AG04450 (cell line): ENCODE measurements around the gene MEGF6. TPM values are rescaled to one million over a fixed set of nuclear protein-coding genes. Genes with fewer than 3 reads are reported as not detected.
"Not testable (repeated sequence)": the region's sequence is repeated elsewhere in the genome, so short reads cannot be mapped to it uniquely, and the experiment has no call there.

Experiments used
- CTCF ChIA-PET: fragments of 300-600, 350-600 bp; formaldehyde crosslinking; extraction: SDS; loops from one replicate; lab custom pipeline; 2022; ENCODE audit warnings: antibody characterized with exemption, inconsistent platforms; lab: Charles Lee
- POLR2A ChIA-PET: fragments of 350-600 bp; formaldehyde crosslinking; extraction: SDS; loops from one replicate; lab custom pipeline; 2021; ENCODE audit warnings: antibody characterized with exemption, inconsistent platforms; lab: Yijun Ruan, JAX
- DNase-seq: peaks from one replicate; pipeline ENCODE4 v3.0.0-alpha.2; 2011; ENCODE audit warnings: low read depth, low spot score
- H3K27ac ChIP-seq: one replicate; pipeline ENCODE4 v1.5.1; 2012; ENCODE audit warnings: low read depth, low read length, control low read depth
- H3K27me3 ChIP-seq: one replicate; pipeline ENCODE4 v1.6.0; 2012; ENCODE audit warnings: low read length; ENCODE audit not compliant: control insufficient read depth, insufficient read depth
- H3K4me3 ChIP-seq: 2 replicates; pipeline ENCODE4 v1.5.1; 2011; ENCODE audit warnings: mild to moderate bottlenecking, low read depth, low read length, control low read depth
- H3K9me3 ChIP-seq: 2 replicates; pipeline ENCODE4 v1.5.1; 2012; ENCODE audit warnings: low read length; ENCODE audit not compliant: control insufficient read depth, insufficient read depth
- polyA plus RNA-seq: library from polyadenylated mRNA; depleted of rRNA; stranded (reverse); fragments of >200 nt; gene quantifications from 2 replicates; pipeline ENCODE4 v1.2.3, GENCODE V29; 2011
- TF ChIP-seq, protein P1 (sequence below): IDR thresholded peaks from 2 replicates; pipeline ENCODE4 v1.5.1; 2011; ENCODE audit warnings: low read depth, low read length, control low read depth, inconsistent platforms

The MEGF6 gene
- polyA plus RNA-seq, 1 experiment = 0.45 TPM

DNA sequence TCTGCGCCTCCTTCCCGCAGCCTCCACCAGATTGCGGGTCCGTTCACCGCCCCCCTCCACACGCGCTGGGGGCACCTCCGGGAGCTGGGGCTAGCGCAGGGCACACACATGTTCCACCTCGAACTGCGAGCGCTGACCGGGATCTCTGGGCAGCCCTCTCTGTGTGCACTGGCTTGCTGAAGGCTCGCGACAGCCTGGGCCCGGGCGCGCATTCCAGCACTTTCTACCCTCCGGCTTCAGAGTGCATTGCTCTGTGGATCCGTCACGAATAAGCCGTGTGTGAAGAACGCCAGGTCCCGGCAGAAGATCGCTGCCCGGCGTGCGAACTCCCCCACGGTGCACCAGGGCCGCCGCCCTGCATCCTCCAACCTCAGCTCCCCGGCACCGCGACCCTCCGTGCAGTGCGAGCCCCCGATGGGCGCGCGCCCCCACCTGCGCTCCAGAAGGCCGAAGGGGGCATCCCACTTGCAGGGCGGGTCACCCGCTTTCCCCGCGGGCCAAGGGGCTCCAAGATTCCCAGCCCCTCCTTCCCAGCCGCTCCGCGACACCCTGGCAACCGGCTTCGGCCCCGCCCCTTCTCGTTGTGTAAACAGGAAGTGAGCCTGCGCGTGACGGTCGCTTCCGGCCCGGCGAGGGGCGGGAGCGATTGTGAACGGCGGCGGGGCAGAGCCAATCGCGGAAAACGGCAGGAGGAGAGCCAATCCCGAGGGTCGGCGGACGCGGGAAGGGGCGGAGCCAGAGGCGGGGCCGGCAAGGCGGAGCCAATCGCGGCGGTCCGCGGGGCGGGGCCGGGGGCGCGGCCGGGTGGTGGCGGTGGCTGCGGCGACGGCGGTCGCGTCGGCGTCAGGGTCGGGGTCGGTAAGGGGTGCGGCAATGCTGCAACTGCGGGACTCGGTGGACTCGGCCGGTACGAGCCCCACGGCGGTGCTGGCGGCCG lies 13.2 kb upstream of the MEGF6 start, which contains the start of gene TPRG1L:
Gene TPRG1L, plus strand, starts transcription at position 816 of the 937 bp plus-strand sequence. Its CDS starts 58 bp downstream, at position 874.
- Histone ChIP-seq H3K27ac (peak within 1 kb of the TSS; percentile 21), H3K27me3 (no peaks in the 10 kb centered on the region), H3K9me3 (no peaks in the 10 kb centered on the region; the same call in 1 of the 2 replicates), H3K4me3 (peak within 1 kb of the TSS; percentile 88)
- ChIA-PET CTCF (interaction anchor here (6.4 kb wide), 1 partner anchor 171 kb away, joined by 64 read pairs; no protein-coding TSS in a partner anchor), POLR2A (no interaction called here)
- TF ChIP-seq, protein P1, sequence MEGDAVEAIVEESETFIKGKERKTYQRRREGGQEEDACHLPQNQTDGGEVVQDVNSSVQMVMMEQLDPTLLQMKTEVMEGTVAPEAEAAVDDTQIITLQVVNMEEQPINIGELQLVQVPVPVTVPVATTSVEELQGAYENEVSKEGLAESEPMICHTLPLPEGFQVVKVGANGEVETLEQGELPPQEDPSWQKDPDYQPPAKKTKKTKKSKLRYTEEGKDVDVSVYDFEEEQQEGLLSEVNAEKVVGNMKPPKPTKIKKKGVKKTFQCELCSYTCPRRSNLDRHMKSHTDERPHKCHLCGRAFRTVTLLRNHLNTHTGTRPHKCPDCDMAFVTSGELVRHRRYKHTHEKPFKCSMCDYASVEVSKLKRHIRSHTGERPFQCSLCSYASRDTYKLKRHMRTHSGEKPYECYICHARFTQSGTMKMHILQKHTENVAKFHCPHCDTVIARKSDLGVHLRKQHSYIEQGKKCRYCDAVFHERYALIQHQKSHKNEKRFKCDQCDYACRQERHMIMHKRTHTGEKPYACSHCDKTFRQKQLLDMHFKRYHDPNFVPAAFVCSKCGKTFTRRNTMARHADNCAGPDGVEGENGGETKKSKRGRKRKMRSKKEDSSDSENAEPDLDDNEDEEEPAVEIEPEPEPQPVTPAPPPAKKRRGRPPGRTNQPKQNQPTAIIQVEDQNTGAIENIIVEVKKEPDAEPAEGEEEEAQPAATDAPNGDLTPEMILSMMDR = no peak
- DNase-seq = peak; percentile 84

DNA sequence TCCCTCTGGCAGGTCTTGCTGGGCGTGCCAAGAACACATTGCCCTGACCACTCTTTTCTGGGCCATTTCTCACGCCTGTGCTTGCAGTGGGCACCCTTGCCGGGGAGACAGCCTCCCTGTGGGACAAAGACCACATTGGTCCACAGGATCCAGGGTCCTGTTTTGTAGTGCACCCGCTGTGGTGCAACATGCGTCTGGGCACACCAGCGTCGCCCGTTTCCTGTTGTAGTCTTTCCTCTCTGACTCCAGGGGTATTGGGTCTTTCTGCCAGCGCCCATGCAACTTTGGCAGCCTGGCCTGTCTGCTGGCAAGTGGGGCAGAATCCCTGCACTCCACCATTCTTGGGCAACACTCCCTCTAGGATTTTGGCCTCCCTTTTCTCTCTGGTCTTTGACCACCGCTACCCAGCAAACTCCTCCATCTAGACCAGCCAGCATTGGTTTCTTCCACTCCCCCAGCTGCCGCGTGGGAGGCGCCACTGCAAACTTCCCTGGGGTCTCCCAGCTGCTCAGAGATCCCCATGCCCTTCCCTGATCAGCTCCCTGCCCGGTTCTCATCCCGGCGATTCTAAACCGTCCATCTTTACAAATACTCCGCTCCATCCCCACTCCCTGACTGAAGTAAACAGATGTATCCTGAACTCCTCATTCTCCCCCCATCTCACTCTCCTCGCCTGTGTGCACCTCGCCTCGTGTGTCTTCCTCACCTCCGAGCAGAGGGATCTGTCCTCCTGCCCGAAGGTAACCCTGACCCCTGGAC lies 12.3 kb upstream of the MEGF6 start:
- DNase-seq = no peak
- TF ChIP-seq, protein P1 = no peak
- ChIA-PET CTCF (interaction anchor here (0.9 to 6.4 kb wide), 2 partner anchors 35 to 171 kb away, joined by 4 to 64 read pairs; no protein-coding TSS in a partner anchor), POLR2A (no interaction called here)
- Histone ChIP-seq H3K27ac (no peak overlapping the region), H3K27me3 (no peaks in the 10 kb centered on the region), H3K9me3 (no peaks in the 10 kb centered on the region; the same call in 1 of the 2 replicates), H3K4me3 (peak overlapping the region; percentile 88)

DNA sequence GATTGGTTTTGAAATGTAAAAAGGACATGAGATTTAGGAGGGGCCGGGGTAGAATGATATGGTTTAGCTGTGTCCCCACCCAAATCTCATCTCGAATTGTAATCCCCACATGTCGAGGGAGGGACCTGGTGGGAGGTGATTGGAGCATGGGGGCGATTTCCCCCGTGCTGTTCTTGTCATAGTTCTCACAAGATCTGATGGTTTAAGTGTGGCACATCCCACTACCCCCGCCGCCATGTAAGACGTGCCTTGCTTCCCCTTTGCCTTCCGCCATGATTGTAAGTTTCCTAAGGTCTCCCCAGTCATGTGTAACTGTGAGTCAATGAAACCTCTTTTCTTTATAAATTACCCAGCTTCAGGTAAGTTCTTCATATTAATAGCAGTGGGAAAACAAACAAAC lies 10.8 kb upstream of the MEGF6 start:
- H3K27ac ChIP-seq, POLR2A ChIA-PET, H3K4me3 ChIP-seq, DNase-seq, H3K9me3 ChIP-seq, H3K27me3 ChIP-seq: not testable (repeated sequence)
- CTCF ChIA-PET = interaction anchor here (1.1 to 6.4 kb wide), 5 partner anchors 46 to 169 kb away, joined by 4 to 73 read pairs (median 10); no protein-coding TSS in a partner anchor

DNA sequence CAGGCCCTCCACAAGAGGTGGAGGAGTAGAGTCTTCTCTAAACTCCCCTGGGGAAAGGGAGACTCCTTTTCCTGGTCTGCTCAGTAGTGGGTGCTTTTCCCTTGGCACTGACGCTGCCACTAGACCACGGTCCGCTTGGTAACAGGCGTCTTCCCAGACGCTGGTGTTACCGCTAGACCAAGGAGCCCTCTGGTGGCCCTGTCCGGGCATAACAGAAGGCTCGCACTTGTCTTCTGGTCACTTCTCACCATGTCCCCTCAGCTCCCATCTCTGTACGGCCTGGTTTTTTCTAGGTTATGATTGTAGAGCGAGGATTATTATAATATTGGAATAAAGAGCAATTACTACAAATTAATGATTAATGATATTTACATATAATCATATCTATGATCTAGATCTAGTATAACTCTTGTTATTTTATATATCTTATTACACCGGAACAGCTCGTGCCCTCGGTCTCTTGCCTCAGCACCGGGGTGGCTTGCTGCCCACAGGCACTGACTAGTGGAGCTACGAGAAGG lies 9.9 kb upstream of the MEGF6 start:
- CTCF ChIA-PET = interaction anchor here (1.1 to 6.4 kb wide), 6 partner anchors 34 to 168 kb away, joined by 4 to 73 read pairs (median 8); no protein-coding TSS in a partner anchor
- H3K9me3 ChIP-seq, POLR2A ChIA-PET, DNase-seq, H3K27me3 ChIP-seq, H3K27ac ChIP-seq, H3K4me3 ChIP-seq: not testable (repeated sequence)
- TF ChIP-seq, protein P1 = peak; percentile 70

DNA sequence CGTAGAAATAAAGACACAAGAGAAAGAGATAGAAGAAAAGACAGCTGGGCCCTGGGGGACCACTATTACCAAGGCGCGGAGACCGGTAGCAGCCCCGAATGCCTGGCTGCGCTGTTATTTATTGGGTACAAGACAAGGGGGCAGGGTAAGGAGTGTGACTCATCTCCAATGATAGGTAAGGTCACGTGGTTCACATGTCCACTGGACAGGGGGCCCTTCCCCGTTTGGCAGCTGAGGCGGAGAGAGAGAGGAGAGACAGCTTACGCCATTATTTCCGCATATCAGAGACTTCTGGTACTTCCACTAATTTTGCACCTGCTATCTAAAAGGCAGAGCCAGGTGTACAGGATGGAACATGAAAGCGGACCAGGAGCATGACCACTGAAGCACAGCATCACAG lies 9.4 kb upstream of the MEGF6 start:
- H3K27me3 ChIP-seq = peaks cover 5% of the 10 kb centered on the region
- DNase-seq = no peak
- TF ChIP-seq, protein P1 = no peak
- ChIA-PET CTCF (interaction anchor here (0.9 to 6.4 kb wide), 13 partner anchors 13 to 168 kb away, joined by 3 to 73 read pairs (median 7); no protein-coding TSS in a partner anchor), POLR2A (no interaction called here)
- no peak overlapping the region for H3K4me3 ChIP-seq
- H3K9me3 ChIP-seq = no peaks in the 10 kb centered on the region; the same call in 1 of the 2 replicates
- no peak overlapping the region for H3K27ac ChIP-seq
